GM23248 (cell line): Measurements from ENCODE around the gene ABL1. TPM values are rescaled to one million over a fixed set of nuclear protein-coding genes. Genes with fewer than 3 reads are reported as not detected.

Experiments
- DNase-seq: peaks from one replicate; pipeline ENCODE4 v3.0.0-alpha.2; 2015
- H2AFZ ChIP-seq: fragments of 200-600 bp; sonication (generic); 2 replicates; pipeline ENCODE4 v1.6.1; 2016; ENCODE audit warnings: antibody characterized with exemption
- H3F3A ChIP-seq: fragments of 200-600 bp; sonication (generic); 2 replicates; pipeline ENCODE4 v1.6.1; 2016; ENCODE audit warnings: mild to moderate bottlenecking, antibody characterized with exemption, mixed run types; ENCODE audit not compliant: insufficient read depth
- H3K27ac ChIP-seq: fragments of 200-600 bp; sonication (generic); 2 replicates; pipeline ENCODE4 v1.5.1; 2016; ENCODE audit warnings: mild to moderate bottlenecking
- H3K27me3 ChIP-seq: fragments of 200-600 bp; sonication (generic); replicated peaks from 2 replicates; pipeline ENCODE4 v1.6.1; 2016; ENCODE audit warnings: mild to moderate bottlenecking; ENCODE audit not compliant: insufficient read depth
- H3K36me3 ChIP-seq: fragments of 200-600 bp; sonication (generic); 2 replicates; pipeline ENCODE4 v1.6.1; 2016; ENCODE audit warnings: low read depth, mild to moderate bottlenecking
- H3K4me1 ChIP-seq: fragments of 200-600 bp; sonication (generic); 2 replicates; pipeline ENCODE4 v1.6.1; 2016; ENCODE audit warnings: mild to moderate bottlenecking; ENCODE audit not compliant: insufficient read depth
- H3K4me2 ChIP-seq: fragments of 200-600 bp; sonication (generic); one replicate; pipeline ENCODE4 v1.6.1; 2016; ENCODE audit warnings: mild to moderate bottlenecking; ENCODE audit not compliant: unreplicated experiment
- H3K4me3 ChIP-seq: fragments of 200-600 bp; sonication (generic); 2 replicates; pipeline ENCODE4 v1.5.1; 2016; ENCODE audit warnings: mild to moderate bottlenecking
- H3K79me2 ChIP-seq: fragments of 200-600 bp; sonication (generic); 2 replicates; pipeline ENCODE4 v1.6.1; 2016; ENCODE audit warnings: mild to moderate bottlenecking; ENCODE audit not compliant: insufficient read depth
- H3K9ac ChIP-seq: fragments of 200-600 bp; sonication (generic); 2 replicates; pipeline ENCODE4 v1.6.1; 2016; ENCODE audit warnings: mild to moderate bottlenecking
- H3K9me2 ChIP-seq: fragments of 200-600 bp; sonication (generic); 2 replicates; pipeline ENCODE4 v1.6.1; 2016; ENCODE audit warnings: mixed run types, mild to moderate bottlenecking, moderate library complexity; ENCODE audit not compliant: insufficient read depth
- H3K9me3 ChIP-seq: fragments of 200-600 bp; sonication (generic); one replicate; pipeline ENCODE4 v1.6.1; 2017; ENCODE audit warnings: low read depth
- H4K20me1 ChIP-seq: fragments of 200-600 bp; sonication (generic); 2 replicates; pipeline ENCODE4 v1.6.0; 2016; ENCODE audit not compliant: insufficient read depth
- EZH2 ChIP-seq: fragments of 200-600 bp; sonication (generic); IDR thresholded peaks from 2 replicates; pipeline ENCODE4 v1.6.1; 2018; ENCODE audit warnings: antibody characterized with exemption, mild to moderate bottlenecking; ENCODE audit not compliant: insufficient read depth, poor library complexity, severe bottlenecking
- EZH2phosphoT487 ChIP-seq: fragments of 200-600 bp; sonication (generic); IDR thresholded peaks from 2 replicates; pipeline ENCODE4 v1.6.1; 2018; ENCODE audit warnings: antibody characterized with exemption, moderate library complexity, mild to moderate bottlenecking, low read depth; ENCODE audit not compliant: insufficient read depth
- WGBS, 2 experiments: methylation state at CpG; one replicate each; pipeline ENCODE4 v1.1.6; 2015 to 2017; ENCODE audit warnings: low lambda C conversion rate in 2 of 2, low coverage in 1 of 2; ENCODE audit errors: missing lambda C conversion rate in 2 of 2; 5-methylcytosine and 5-hydroxymethylcytosine counted together
- in situ Hi-C: fragments of 300-500 bp; cut with MboI; formaldehyde crosslinking; loops from 2 replicates; pipeline ENCODE4 v1.15.0; 2020
- polyA plus RNA-seq: library from polyadenylated mRNA; unstranded; fragments of >200 nt; fragmentation: Nextera tagmentation; extraction: Ambion mirVana; gene quantifications from 2 replicates; pipeline ENCODE4 v1.2.1, GENCODE V29; 2016
- total RNA-seq: library from RNA; depleted of rRNA; stranded (reverse); fragments of >200 nt; shearing (Covaris generic); gene quantifications from 2 replicates; pipeline ENCODE4 v1.2.3, GENCODE V29; 2014

Gene ABL1
- total and polyA plus RNA-seq, 2 experiments from 2014 or later = 22.9 to 66.1 TPM

DNA sequence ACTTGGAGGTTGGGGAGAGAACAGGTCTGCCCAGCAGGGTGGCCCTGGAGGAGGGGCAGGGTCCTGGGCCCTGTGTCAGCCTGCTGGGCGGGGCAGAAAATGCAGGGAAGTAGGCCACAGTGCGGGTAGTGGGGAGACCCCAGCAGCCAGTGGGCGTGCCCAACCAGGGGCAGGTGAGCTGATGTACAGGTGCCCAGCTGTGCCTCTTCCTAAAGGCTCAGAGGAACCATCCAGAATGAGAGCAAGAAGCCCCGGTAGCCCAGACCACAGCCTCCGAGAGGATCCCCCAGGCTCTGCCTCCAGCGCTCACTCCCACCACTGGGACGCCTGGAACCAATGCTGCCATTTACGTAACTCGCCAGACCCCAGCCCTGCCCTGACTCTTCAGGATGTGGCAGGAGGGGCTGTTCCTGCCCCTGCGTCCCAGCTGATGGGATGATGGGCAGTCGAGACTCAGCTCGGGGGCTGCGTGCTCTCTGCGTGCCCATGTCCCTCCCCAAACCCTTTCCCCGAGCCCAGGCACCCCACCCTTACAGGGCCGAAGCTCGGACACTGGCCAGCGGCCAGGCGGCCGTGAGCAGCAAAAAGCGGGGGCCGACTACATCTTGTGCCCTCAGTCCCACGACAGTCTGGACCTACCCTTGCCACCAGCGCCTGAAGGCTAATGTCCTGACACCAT lies 79.5 kb downstream of the ABL1 start:
- 0 out of 2 replicates have a peak, but pooled peaks cover 4% of the 10 kb centered on the region for H3K27me3 ChIP-seq
- H3K9me3 ChIP-seq = no peaks in the 10 kb centered on the region
- DNase-seq = no peak
- 87 to 88% methylated on average over 20 to 24 of the region's 24 CpGs for WGBS, 2 experiments
- no peaks in the 10 kb centered on the region for H3K79me2 ChIP-seq
- H3K4me3 ChIP-seq = no peak overlapping the region
- H3K4me1 ChIP-seq = peaks cover 6% of the 10 kb centered on the region
- H3K4me2 ChIP-seq = no peak overlapping the region
- H3K36me3 ChIP-seq = no peaks in the 10 kb centered on the region
- in situ Hi-C loops = no loop called here
- no peak overlapping the region for H2AFZ ChIP-seq
- no peaks in the 10 kb centered on the region for H4K20me1 ChIP-seq
- H3K9me2 ChIP-seq = no peaks in the 10 kb centered on the region
- no peak for TF ChIP-seq EZH2
- no peak for TF ChIP-seq EZH2phosphoT487
- no peak overlapping the region for H3K9ac ChIP-seq
- peaks cover 6% of the 10 kb centered on the region; the same call in 1 of the 2 replicates for H3F3A ChIP-seq
- no peak overlapping the region for H3K27ac ChIP-seq

DNA sequence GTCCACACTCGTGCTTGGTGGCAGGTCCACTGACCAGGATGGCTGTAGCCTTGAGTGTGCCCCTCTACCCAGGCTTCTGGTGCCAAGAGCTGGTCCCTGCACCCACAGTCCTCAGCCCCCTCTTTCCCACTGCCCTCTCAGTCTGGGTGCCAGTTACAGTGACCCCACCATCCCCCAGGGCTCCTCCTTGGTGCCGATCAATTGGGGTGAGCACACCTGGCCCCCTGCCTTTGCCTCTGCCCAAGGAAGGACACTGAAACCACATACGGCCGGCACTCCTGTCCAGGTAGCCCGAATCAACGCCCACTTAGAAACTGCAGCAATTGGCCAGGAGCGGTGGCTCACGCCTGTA lies 80.0 kb downstream of the ABL1 start:
- no peak overlapping the region for H3K9ac ChIP-seq
- H3K4me1 ChIP-seq = peaks cover 6% of the 10 kb centered on the region
- no peaks in the 10 kb centered on the region for H4K20me1 ChIP-seq
- H3K36me3 ChIP-seq = no peaks in the 10 kb centered on the region
- DNase-seq = no peak
- H3K9me3 ChIP-seq = no peaks in the 10 kb centered on the region
- 88 to 93% methylated on average over 8 of the region's 8 CpGs for WGBS, 2 experiments
- no peak overlapping the region for H2AFZ ChIP-seq
- H3K4me3 ChIP-seq = no peak overlapping the region
- no peak for TF ChIP-seq EZH2
- no peak for TF ChIP-seq EZH2phosphoT487
- 0 out of 2 replicates have a peak, but pooled peaks cover 4% of the 10 kb centered on the region for H3K27me3 ChIP-seq
- no peaks in the 10 kb centered on the region for H3K79me2 ChIP-seq
- H3K27ac ChIP-seq = no peak overlapping the region
- in situ Hi-C loops = no loop called here
- H3F3A ChIP-seq = peaks cover 6% of the 10 kb centered on the region; the same call in 1 of the 2 replicates
- H3K4me2 ChIP-seq = no peak overlapping the region
- no peaks in the 10 kb centered on the region for H3K9me2 ChIP-seq

DNA sequence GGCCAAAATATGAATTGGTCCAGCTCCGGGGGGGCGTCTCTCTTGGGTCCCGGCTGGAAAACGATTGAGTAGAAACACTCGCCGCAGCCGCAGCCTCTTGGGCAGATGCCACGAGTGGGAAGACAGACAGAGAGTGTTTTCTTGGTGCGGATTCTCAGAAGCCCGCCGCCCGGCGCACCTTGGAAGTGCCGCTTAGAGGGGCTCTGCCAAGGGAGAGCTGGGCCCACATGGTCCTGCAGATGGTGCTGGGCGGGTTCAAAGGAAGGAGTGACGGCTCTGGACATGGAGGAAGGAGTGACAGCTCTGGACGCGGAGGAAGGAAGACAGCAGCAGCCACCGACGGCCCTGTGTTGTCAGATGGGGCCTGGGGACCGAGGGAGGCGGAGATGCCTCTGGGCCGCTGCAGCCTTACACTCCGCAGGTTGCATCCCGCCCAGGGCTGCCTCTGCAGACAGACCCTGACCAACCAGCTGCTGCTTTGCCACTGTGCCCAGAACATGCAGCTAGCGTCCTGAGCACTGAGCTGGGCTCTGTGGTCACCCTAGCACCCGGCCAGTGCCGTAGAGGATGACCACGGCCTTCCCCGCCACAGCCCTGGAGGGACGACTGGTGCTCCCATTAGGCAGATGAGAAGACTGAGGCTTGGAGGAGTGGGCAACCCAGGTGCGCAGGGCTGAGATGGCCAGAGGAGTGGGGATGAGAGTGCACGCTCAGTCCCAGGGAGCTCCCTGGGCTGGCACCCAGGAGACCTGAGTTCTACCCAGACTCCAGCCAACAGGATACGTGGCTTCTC lies 82.3 kb downstream of the ABL1 start:
- DNase-seq = no peak
- no peak overlapping the region for H3K27ac ChIP-seq
- H3K27me3 ChIP-seq = 0 out of 2 replicates have a peak, but pooled peaks cover 4% of the 10 kb centered on the region
- no peaks in the 10 kb centered on the region for H3K9me3 ChIP-seq
- no peaks in the 10 kb centered on the region for H4K20me1 ChIP-seq
- H2AFZ ChIP-seq = no peak overlapping the region
- WGBS, 2 experiments = 92 to 93% methylated on average over 27 to 34 of the region's 34 CpGs
- H3K4me3 ChIP-seq = no peak overlapping the region
- no peaks in the 10 kb centered on the region for H3K79me2 ChIP-seq
- no peak overlapping the region for H3K4me2 ChIP-seq
- in situ Hi-C loops = no loop called here
- no peak overlapping the region for H3K9ac ChIP-seq
- H3K36me3 ChIP-seq = no peaks in the 10 kb centered on the region
- H3K4me1 ChIP-seq = peaks cover 6% of the 10 kb centered on the region
- peaks cover 5% of the 10 kb centered on the region; the same call in 1 of the 2 replicates for H3F3A ChIP-seq
- TF ChIP-seq EZH2phosphoT487 (no peak), EZH2 (no peak)
- no peaks in the 10 kb centered on the region for H3K9me2 ChIP-seq

DNA sequence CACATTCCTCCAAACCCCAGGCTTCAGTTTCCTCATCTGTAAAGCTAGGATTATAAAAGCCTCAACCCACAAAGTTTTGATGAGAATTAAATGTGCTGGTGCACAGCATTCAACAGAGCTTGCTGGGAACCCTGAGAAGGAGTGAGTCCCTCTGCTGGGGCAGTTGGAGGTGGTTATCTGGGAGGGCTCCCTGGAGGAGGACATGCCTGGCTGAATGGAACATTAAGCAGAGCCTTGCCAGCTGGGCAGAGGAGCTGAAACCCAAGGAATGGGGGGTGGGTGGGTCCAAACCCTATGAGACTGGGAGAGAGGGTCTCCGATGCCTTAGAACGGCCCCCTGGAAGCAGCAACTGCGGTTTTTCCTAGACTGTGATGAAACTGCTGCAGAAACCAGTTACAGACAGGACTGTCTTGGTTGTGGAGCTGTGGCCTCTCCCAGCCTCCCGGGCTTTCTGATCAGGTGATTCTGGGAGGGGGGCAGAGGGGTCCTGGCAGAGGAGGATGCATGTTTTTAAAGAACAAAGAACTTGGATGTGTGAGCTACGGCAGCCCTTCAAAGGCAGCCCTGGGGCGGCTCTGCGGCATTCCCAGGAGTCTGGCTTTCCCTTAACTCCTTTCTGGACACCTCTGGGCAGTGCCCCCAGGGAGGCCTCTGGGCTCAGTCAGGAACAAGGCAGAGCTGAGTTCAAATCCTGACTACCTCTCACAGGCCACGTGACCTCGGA lies 83.2 kb downstream of the ABL1 start:
- Histone ChIP-seq H3K9ac (no peak overlapping the region), H3K27ac (no peak overlapping the region), H3K4me2 (no peak overlapping the region), H3K9me2 (no peaks in the 10 kb centered on the region), H3K4me1 (no peaks in the 10 kb centered on the region), H3K36me3 (no peaks in the 10 kb centered on the region), H3K79me2 (no peaks in the 10 kb centered on the region), H4K20me1 (no peaks in the 10 kb centered on the region), H2AFZ (no peak overlapping the region), H3K27me3 (0 out of 2 replicates have a peak, but pooled peaks cover 4% of the 10 kb centered on the region), H3K4me3 (no peak overlapping the region), H3K9me3 (no peaks in the 10 kb centered on the region), H3F3A (no peaks in the 10 kb centered on the region)
- in situ Hi-C loops = no loop called here
- TF ChIP-seq EZH2 = no peak
- TF ChIP-seq EZH2phosphoT487 = no peak
- WGBS, 2 experiments = 53 to 56% methylated on average over 9 of the region's 9 CpGs
- DNase-seq = no peak
